ENCODE measurements around the gene TSPAN9. TPM values are rescaled to one million over a fixed set of nuclear protein-coding genes. Genes with fewer than 3 reads are reported as not detected.

TSPAN9 gene
- total RNA-seq, 1 donor from 2014 or later = 17.7 TPM

GRCh38 chr12:3054374-3054773 is 22.8 kb upstream of the TSPAN9 start:
- Histone ChIP-seq H3K4me3 (ENCODE audit: low read depth, low read length) (no peak overlapping the region), H3K27me3 (ENCODE audit: control insufficient read depth, insufficient read depth, low read length) (no peaks in the 10 kb centered on the region), H3K36me3 (ENCODE audit: control insufficient read depth, insufficient read depth, low read length) (no peaks in the 10 kb centered on the region)
- TF ChIP-seq CTCF (IDR thresholded peaks at IDR 0.05; ENCODE audit: insufficient read depth, low read length, poor library complexity, severe bottlenecking) = no peak
- DNase-seq (ENCODE audit: low read depth) = no peak

DNA sequence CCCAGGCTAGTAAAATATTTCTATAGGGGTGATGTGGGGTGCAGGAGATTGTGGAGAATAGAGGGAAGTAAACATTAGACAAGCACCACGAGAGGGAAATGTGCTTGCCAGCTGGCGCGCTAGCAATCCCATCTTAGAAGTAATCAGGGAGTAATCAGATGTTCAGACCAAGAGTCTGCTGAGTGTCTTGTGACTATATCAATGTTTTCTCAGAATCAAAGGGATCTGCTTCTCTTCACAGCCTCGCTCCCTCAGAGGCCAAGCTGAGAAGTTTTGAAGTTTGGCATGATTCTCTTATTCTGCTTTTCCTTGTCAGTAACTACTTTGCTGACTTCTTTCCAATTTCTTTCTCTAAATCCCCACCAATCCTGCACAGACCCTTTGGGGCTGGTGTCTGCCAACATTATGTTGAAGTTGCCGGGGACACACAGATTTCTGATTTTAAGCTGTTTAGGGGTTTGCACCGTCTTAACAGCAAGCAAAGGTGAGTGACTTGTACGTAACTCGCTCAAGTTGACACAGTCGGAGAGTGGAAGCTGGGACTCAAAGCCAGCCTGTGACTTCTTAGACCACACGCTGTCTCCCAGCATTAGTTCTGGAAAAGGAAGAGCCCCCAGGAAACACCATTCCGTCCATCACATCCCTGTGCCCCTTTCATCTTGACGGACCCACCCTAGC is 22.0 kb upstream of the TSPAN9 start:
- H3K27me3 ChIP-seq (ENCODE audit: control insufficient read depth, insufficient read depth, low read length) = no peaks in the 10 kb centered on the region
- no peak for TF ChIP-seq CTCF (IDR thresholded peaks at IDR 0.05; ENCODE audit: insufficient read depth, low read length, poor library complexity, severe bottlenecking)
- no peak overlapping the region for H3K4me3 ChIP-seq (ENCODE audit: low read depth, low read length)
- H3K36me3 ChIP-seq (ENCODE audit: control insufficient read depth, insufficient read depth, low read length) = no peaks in the 10 kb centered on the region
- DNase-seq (ENCODE audit: low read depth) = no peak

DNA sequence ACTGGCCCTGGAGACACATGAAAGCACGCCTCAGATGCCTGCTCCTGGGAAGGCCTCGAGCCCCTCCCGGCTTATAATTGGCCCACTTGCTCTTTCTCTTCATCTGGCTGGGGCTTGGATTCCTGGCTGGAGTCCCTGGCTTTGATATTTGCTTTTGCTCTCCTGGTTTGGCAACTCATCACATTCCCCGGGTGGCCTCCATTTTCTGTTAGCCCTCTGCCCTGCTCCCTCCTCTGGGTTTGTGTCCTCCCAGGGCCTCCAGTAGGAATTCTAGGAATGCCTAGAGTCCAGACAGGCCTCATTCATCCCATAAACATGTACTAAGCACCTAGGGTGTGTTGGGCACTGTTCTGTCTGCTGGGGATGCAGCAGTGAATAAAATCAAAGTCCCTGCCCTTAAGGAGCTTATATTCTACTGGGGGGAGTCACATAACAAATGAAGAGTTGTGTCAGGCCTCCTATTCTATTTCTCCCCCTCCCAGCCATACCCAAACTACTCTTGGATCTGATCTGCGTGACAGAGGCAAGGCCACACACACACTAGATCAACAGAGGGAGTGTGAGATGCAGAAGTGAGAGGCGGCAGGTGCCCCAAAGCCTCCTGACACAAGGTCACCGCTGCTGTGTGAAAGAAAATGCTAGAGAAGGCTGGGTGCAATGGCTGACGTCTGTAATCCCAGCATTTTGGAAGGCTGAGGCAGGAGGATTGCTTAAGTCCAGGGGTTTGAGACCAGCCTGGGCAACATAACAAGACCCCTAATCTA is 21.3 kb upstream of the TSPAN9 start:
- no peak for TF ChIP-seq CTCF (IDR thresholded peaks at IDR 0.05; ENCODE audit: insufficient read depth, low read length, poor library complexity, severe bottlenecking)
- H3K27me3 ChIP-seq (ENCODE audit: control insufficient read depth, insufficient read depth, low read length) = no peaks in the 10 kb centered on the region
- no peaks in the 10 kb centered on the region for H3K36me3 ChIP-seq (ENCODE audit: control insufficient read depth, insufficient read depth, low read length)
- H3K4me3 ChIP-seq (ENCODE audit: low read depth, low read length) = no peak overlapping the region
- no peak for DNase-seq (ENCODE audit: low read depth)

DNA sequence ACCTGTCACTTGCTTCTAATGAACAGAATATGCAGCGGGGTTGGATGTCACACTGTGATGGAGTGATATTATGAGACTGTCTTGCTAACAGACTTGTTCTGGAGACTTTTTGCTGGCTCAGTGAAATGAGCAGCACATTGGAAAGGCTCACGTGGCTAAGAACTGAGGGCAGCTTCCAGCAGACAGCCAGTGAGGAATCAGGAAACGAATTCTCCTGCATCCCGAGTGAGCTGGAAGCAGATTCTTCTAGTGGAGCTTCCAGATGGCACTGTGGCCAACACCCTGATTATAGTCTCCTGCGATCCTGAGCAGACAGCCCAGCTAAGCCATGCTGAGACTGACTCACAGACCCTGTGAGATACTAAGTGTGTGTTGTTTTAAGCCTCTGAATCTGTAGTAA is 16.1 kb upstream of the TSPAN9 start:
- Histone ChIP-seq H3K36me3 (ENCODE audit: control insufficient read depth, insufficient read depth, low read length) (no peaks in the 10 kb centered on the region), H3K27me3 (ENCODE audit: control insufficient read depth, insufficient read depth, low read length) (no peaks in the 10 kb centered on the region), H3K4me3 (ENCODE audit: low read depth, low read length) (no peak overlapping the region)
- no peak for TF ChIP-seq CTCF (IDR thresholded peaks at IDR 0.05; ENCODE audit: insufficient read depth, low read length, poor library complexity, severe bottlenecking)
- DNase-seq (ENCODE audit: low read depth) = no peak

DNA sequence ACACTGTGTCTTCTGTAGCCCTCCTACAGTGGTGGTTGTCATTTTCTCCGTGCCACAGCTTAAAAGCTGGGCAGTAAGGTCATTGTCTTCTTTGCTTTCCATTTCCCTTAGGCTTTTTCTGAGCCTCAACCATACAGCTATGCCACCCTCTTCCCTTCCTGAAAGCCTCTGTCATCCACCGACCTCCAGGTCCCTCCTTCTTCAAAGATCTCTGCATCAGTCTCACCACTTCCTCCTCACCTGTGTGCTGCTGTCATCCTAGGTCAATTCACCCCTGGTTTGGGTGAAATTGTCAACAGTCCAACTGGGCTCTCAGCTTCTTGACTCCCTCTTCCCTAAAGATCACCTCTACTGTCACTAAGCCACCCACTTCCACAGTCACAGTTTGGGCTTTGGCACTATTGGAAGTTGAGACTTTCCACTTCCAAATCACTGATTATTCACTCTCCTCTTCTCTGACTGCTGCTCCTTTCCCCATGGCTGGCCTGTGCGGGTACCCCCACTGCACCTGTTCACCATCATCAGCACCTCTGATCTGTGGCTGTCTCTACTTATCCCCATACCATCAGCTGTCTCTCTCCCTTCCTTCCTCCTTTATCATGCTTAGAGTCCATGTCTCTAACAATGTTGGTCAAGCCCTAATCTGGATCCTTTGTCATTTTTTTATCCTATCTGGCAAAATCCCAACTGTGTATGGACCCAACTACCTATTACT is 15.5 kb upstream of the TSPAN9 start:
- Histone ChIP-seq H3K4me3 (ENCODE audit: low read depth, low read length) (no peak overlapping the region), H3K36me3 (ENCODE audit: control insufficient read depth, insufficient read depth, low read length) (no peaks in the 10 kb centered on the region), H3K27me3 (ENCODE audit: control insufficient read depth, insufficient read depth, low read length) (no peaks in the 10 kb centered on the region)
- DNase-seq (ENCODE audit: low read depth) = no peak
- TF ChIP-seq CTCF (IDR thresholded peaks at IDR 0.05; ENCODE audit: insufficient read depth, low read length, poor library complexity, severe bottlenecking) = no peak

Measured in kidney epithelial cell (primary cell).